ENCODE data around the gene TMEM30A.

The TMEM30A gene

DNA sequence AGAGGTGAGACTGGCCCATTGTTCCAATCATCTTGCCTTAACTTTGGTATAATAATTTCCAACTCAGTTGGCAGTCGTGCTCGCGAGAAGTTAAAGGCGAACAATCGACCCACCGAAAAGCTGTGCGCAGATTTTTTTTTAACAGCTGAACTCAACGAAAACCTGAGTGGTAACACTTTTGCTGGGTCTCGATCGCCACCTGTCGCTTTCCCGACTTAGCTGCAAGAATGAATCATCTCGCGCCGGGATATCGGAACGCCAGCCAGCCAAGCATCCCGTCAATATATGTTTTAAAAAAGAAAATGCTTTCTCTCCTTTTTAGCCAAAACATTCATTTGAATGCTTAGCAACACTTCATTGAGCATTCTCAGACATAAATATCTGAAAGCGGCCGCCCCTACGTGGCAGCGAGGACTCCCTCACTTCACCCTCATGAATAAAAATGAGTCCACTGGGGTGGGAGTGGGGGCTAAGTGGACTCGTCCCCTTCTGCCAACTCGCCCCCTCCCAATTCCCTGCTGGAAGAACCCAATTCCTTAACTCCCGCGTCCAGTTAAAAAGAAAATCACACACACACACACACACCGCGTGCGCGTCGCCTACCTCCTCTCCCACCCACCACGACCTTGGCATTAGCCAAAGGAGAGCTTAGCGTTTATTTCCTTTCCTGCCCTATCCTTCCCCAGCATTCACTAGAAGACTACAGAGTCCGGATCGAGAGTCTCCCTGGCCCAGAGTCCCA lies 80.2 kb downstream of the TMEM30A start:
- Histone ChIP-seq H3K4me2 (no peak overlapping the region), H3K27me3 (peaks cover 73% of the 10 kb centered on the region), H3K4me1 (peaks cover 12% of the 10 kb centered on the region), H3K4me3 (no peak overlapping the region), H4K20me1 (no peaks in the 10 kb centered on the region), H3K9ac (no peak overlapping the region), H3K36me3 (no peaks in the 10 kb centered on the region), H3K9me3 (peaks cover 53% of the 10 kb centered on the region), H3K27ac (no peak overlapping the region)
- no peak for TF ChIP-seq Cebpa-rat (IDR thresholded peaks at IDR 0.05)

GRCh38 chr6:75203721-75204120 lies 80.9 kb downstream of the TMEM30A start:
- Histone ChIP-seq H3K4me2 (no peak overlapping the region), H3K4me3 (no peak overlapping the region), H3K9me3 (peaks cover 53% of the 10 kb centered on the region), H3K27me3 (peaks cover 72% of the 10 kb centered on the region), H3K27ac (no peak overlapping the region), H3K36me3 (no peaks in the 10 kb centered on the region), H3K9ac (no peak overlapping the region), H3K4me1 (peaks cover 12% of the 10 kb centered on the region), H4K20me1 (no peaks in the 10 kb centered on the region)
- TF ChIP-seq Cebpa-rat (IDR thresholded peaks at IDR 0.05), result no peak

Measured in BLaER1 (cell line).